ENCODE measurements around the gene NUCKS1. TPM values are rescaled to one million over a fixed set of nuclear protein-coding genes. Genes with fewer than 3 reads are reported as not detected.

NUCKS1 gene
- total and polyA plus RNA-seq, 2 experiments from 2014 or later, result 69.9 to 122 TPM

- H3K79me2 ChIP-seq (ENCODE audit: insufficient read depth), result no peaks in the 10 kb centered on the region
- H3K4me3 ChIP-seq, result no peak overlapping the region
- no peaks in the 10 kb centered on the region for H4K20me1 ChIP-seq (ENCODE audit: insufficient read depth)
- TF ChIP-seq EZH2 (IDR thresholded peaks at IDR 0.05; ENCODE audit: insufficient read depth, poor library complexity, severe bottlenecking) (no peak), EZH2phosphoT487 (IDR thresholded peaks at IDR 0.05; ENCODE audit: insufficient read depth, low read depth) (no peak)
- H3K4me1 ChIP-seq (ENCODE audit: insufficient read depth), result no peaks in the 10 kb centered on the region
- H3K9me2 ChIP-seq (ENCODE audit: insufficient read depth), result no peaks in the 10 kb centered on the region
- WGBS, 2 experiments (ENCODE audit: low coverage in 1 of 2, low lambda C conversion rate in 2 of 2, missing lambda C conversion rate in 2 of 2), result 45 to 61% methylated on average over 4 of the region's 4 CpGs
- in situ Hi-C loops (cut with MboI), result no loop called here
- no peaks in the 10 kb centered on the region for H3K27me3 ChIP-seq (replicated peaks; ENCODE audit: insufficient read depth)
- no peaks in the 10 kb centered on the region for H3F3A ChIP-seq (ENCODE audit: insufficient read depth)
- no peak overlapping the region for H3K9ac ChIP-seq
- H3K4me2 ChIP-seq (ENCODE audit: unreplicated experiment), result no peak overlapping the region
- H3K36me3 ChIP-seq (ENCODE audit: low read depth), result no peaks in the 10 kb centered on the region
- no peak overlapping the region for H2AFZ ChIP-seq
- H3K27ac ChIP-seq, result no peak overlapping the region
- DNase-seq, result no peak
- no peaks in the 10 kb centered on the region for H3K9me3 ChIP-seq (ENCODE audit: low read depth)
Measured at GRCh38 chr1:205782627-205783432, 32.8 kb upstream of the NUCKS1 start.

- Histone ChIP-seq H3K36me3 (ENCODE audit: low read depth) (no peaks in the 10 kb centered on the region), H3K27me3 (replicated peaks; ENCODE audit: insufficient read depth) (no peaks in the 10 kb centered on the region), H3K9me2 (ENCODE audit: insufficient read depth) (no peaks in the 10 kb centered on the region), H3K4me2 (ENCODE audit: unreplicated experiment) (no peak overlapping the region), H3F3A (ENCODE audit: insufficient read depth) (no peaks in the 10 kb centered on the region), H3K27ac (no peak overlapping the region), H3K9ac (no peak overlapping the region), H3K4me1 (ENCODE audit: insufficient read depth) (no peaks in the 10 kb centered on the region), H3K9me3 (ENCODE audit: low read depth) (no peaks in the 10 kb centered on the region), H3K4me3 (no peak overlapping the region), H3K79me2 (ENCODE audit: insufficient read depth) (no peaks in the 10 kb centered on the region), H4K20me1 (ENCODE audit: insufficient read depth) (no peaks in the 10 kb centered on the region), H2AFZ (no peak overlapping the region)
- no peak for TF ChIP-seq EZH2 (IDR thresholded peaks at IDR 0.05; ENCODE audit: insufficient read depth, poor library complexity, severe bottlenecking)
- TF ChIP-seq EZH2phosphoT487 (IDR thresholded peaks at IDR 0.05; ENCODE audit: insufficient read depth, low read depth), result no peak
- WGBS, 2 experiments (ENCODE audit: low coverage in 1 of 2, low lambda C conversion rate in 2 of 2, missing lambda C conversion rate in 2 of 2), result 75 to 83% methylated on average over 4 to 5 of the region's 5 CpGs
- DNase-seq, result no peak
- in situ Hi-C loops (cut with MboI), result no loop called here
Measured at GRCh38 chr1:205780335-205780734, 30.4 kb upstream of the NUCKS1 start.

GRCh38 chr1:205777994-205778393 is 28.0 kb upstream of the NUCKS1 start:
- Histone ChIP-seq H3F3A (ENCODE audit: insufficient read depth) (no peaks in the 10 kb centered on the region), H2AFZ (no peak overlapping the region), H3K9ac (no peak overlapping the region), H3K9me2 (ENCODE audit: insufficient read depth) (no peaks in the 10 kb centered on the region), H3K79me2 (ENCODE audit: insufficient read depth) (no peaks in the 10 kb centered on the region), H4K20me1 (ENCODE audit: insufficient read depth) (no peaks in the 10 kb centered on the region), H3K4me3 (no peak overlapping the region), H3K27ac (no peak overlapping the region), H3K9me3 (ENCODE audit: low read depth) (no peaks in the 10 kb centered on the region), H3K4me1 (ENCODE audit: insufficient read depth) (0 out of 2 replicates have a peak, but pooled peaks cover 7% of the 10 kb centered on the region), H3K4me2 (ENCODE audit: unreplicated experiment) (no peak overlapping the region), H3K27me3 (replicated peaks; ENCODE audit: insufficient read depth) (no peaks in the 10 kb centered on the region), H3K36me3 (ENCODE audit: low read depth) (no peaks in the 10 kb centered on the region)
- TF ChIP-seq EZH2 (IDR thresholded peaks at IDR 0.05; ENCODE audit: insufficient read depth, poor library complexity, severe bottlenecking), result no peak
- no peak for TF ChIP-seq EZH2phosphoT487 (IDR thresholded peaks at IDR 0.05; ENCODE audit: insufficient read depth, low read depth)
- 97 to 98% methylated on average over 2 of the region's 2 CpGs for WGBS, 2 experiments (ENCODE audit: low coverage in 1 of 2, low lambda C conversion rate in 2 of 2, missing lambda C conversion rate in 2 of 2)
- no peak for DNase-seq
- in situ Hi-C loops (cut with MboI), result no loop called here

- no peaks in the 10 kb centered on the region for H3K27me3 ChIP-seq (replicated peaks; ENCODE audit: insufficient read depth)
- 0 out of 2 replicates have a peak, but pooled peaks cover 7% of the 10 kb centered on the region for H3K4me1 ChIP-seq (ENCODE audit: insufficient read depth)
- no peaks in the 10 kb centered on the region for H4K20me1 ChIP-seq (ENCODE audit: insufficient read depth)
- no peaks in the 10 kb centered on the region for H3K9me2 ChIP-seq (ENCODE audit: insufficient read depth)
- TF ChIP-seq EZH2phosphoT487 (IDR thresholded peaks at IDR 0.05; ENCODE audit: insufficient read depth, low read depth) (no peak), EZH2 (IDR thresholded peaks at IDR 0.05; ENCODE audit: insufficient read depth, poor library complexity, severe bottlenecking) (no peak)
- no peaks in the 10 kb centered on the region for H3K79me2 ChIP-seq (ENCODE audit: insufficient read depth)
- peak overlapping the region; percentile 73 for H3K4me2 ChIP-seq (ENCODE audit: unreplicated experiment)
- H2AFZ ChIP-seq, result peak overlapping the region; percentile 89
- H3K9me3 ChIP-seq (ENCODE audit: low read depth), result no peaks in the 10 kb centered on the region
- H3F3A ChIP-seq (ENCODE audit: insufficient read depth), result no peaks in the 10 kb centered on the region
- in situ Hi-C loops (cut with MboI), result no loop called here
- peak; percentile 53 for DNase-seq
- peak overlapping the region; percentile 34; the same call in 1 of the 2 replicates for H3K27ac ChIP-seq
- no peaks in the 10 kb centered on the region for H3K36me3 ChIP-seq (ENCODE audit: low read depth)
- peak overlapping the region; percentile 79 for H3K4me3 ChIP-seq
- peak overlapping the region; percentile 74 for H3K9ac ChIP-seq
Measured at GRCh38 chr1:205775717-205776056, 25.7 kb upstream of the NUCKS1 start.
